ENCODE data around the gene DHRS3.
"Not testable (repeated sequence)": the region's sequence is repeated elsewhere in the genome, so short reads cannot be mapped to it uniquely, and the experiment has no call there.

The DHRS3 gene

GRCh38 chr1:12552111-12552888 lies 65.7 kb downstream of the DHRS3 start:
- FAIRE-seq: no peak

- no peak for FAIRE-seq
Observed at GRCh38 chr1:12551584-12551983, 66.4 kb downstream of the DHRS3 start.

- FAIRE-seq: no peak
Observed at GRCh38 chr1:12549460-12550349, 68.3 kb downstream of the DHRS3 start.

GRCh38 chr1:12548973-12549459 lies 69.0 kb downstream of the DHRS3 start:
- FAIRE-seq: no peak

- FAIRE-seq: no peak
Observed at GRCh38 chr1:12548279-12548972, 69.6 kb downstream of the DHRS3 start.

GRCh38 chr1:12547586-12548225 lies 70.3 kb downstream of the DHRS3 start:
- no peak for FAIRE-seq

- FAIRE-seq: no peak
Observed at GRCh38 chr1:12546771-12547585, 71.0 kb downstream of the DHRS3 start.

GRCh38 chr1:12544992-12545391 lies 73.0 kb downstream of the DHRS3 start:
- FAIRE-seq: no peak

- no peak for FAIRE-seq
Observed at GRCh38 chr1:12544357-12544756, 73.7 kb downstream of the DHRS3 start.

GRCh38 chr1:12543740-12544154 lies 74.3 kb downstream of the DHRS3 start:
- no peak for FAIRE-seq

- FAIRE-seq: no peak
Observed at GRCh38 chr1:12542616-12543592, 75.1 kb downstream of the DHRS3 start.

GRCh38 chr1:12542138-12542465 lies 75.9 kb downstream of the DHRS3 start:
- FAIRE-seq: no peak

GRCh38 chr1:12541274-12542137 lies 76.5 kb downstream of the DHRS3 start:
- FAIRE-seq: no peak

GRCh38 chr1:12540580-12541273 lies 77.3 kb downstream of the DHRS3 start:
- FAIRE-seq: no peak

- no peak for FAIRE-seq
Observed at GRCh38 chr1:12539705-12540579, 78.1 kb downstream of the DHRS3 start.

- no peak for FAIRE-seq
Observed at GRCh38 chr1:12539320-12539704, 78.7 kb downstream of the DHRS3 start.

- FAIRE-seq: not testable (repeated sequence)
Observed at GRCh38 chr1:12538536-12538935, 79.5 kb downstream of the DHRS3 start.

- FAIRE-seq: no peak
Observed at GRCh38 chr1:12537906-12538461, 80.0 kb downstream of the DHRS3 start.

All from islet of Langerhans (tissue), 1 donor.